Stimulated activated CD8-positive, alpha-beta memory T cell treated with anti-CD3 and anti-CD28 coated beads, Interleukin-4, amount 100 ng/mL, for 48 hours (primary cell): ENCODE data around the gene CDC42BPA.
"Not testable (repeated sequence)": the region's sequence is repeated elsewhere in the genome, so short reads cannot be mapped to it uniquely, and the experiment has no call there.

Experiments
- DNase-seq: peaks from one replicate; pipeline ENCODE4 v3.0.0-alpha.2; 2020

CDC42BPA gene

DNA sequence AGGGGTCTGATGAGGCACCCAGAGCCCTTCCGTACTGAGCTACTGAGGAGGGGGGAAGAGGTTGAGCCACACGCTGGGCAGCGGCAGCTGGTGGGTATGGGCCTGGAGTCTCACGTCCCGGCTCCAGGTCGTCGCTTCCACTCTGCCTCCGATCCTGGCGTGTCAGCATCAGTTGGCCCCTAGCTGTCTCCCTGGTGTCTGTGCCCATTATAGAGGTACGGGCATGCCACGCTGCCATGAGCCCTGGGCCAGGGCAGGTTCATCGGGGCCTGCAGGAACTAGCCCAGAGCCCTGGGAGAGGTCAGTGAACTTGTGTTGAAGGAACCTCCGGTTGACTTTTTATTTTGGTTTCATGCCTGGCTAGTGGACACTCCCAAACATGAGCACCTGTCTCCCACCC is 360.0 kb downstream of the CDC42BPA start:
- DNase-seq = no peak

DNA sequence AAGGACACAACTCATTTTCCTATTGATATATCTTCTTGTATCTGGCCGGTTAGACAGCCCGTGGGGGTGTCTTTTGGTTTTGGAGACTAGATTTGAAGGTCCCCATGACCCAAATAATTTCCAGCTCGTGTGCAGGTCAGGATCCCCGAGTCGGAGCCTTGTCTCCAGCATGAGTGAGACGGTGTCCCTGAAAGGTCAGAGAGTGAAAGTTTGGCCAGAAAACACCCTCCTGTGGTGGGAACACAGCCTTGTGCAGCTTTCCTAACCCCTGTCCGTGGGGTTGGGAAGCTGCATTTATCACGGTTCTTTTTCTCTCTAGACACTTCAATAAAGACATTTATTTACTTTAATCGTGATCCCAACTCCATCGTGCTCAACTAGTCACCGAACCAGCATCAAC is 360.6 kb downstream of the CDC42BPA start:
- DNase-seq = no peak

DNA sequence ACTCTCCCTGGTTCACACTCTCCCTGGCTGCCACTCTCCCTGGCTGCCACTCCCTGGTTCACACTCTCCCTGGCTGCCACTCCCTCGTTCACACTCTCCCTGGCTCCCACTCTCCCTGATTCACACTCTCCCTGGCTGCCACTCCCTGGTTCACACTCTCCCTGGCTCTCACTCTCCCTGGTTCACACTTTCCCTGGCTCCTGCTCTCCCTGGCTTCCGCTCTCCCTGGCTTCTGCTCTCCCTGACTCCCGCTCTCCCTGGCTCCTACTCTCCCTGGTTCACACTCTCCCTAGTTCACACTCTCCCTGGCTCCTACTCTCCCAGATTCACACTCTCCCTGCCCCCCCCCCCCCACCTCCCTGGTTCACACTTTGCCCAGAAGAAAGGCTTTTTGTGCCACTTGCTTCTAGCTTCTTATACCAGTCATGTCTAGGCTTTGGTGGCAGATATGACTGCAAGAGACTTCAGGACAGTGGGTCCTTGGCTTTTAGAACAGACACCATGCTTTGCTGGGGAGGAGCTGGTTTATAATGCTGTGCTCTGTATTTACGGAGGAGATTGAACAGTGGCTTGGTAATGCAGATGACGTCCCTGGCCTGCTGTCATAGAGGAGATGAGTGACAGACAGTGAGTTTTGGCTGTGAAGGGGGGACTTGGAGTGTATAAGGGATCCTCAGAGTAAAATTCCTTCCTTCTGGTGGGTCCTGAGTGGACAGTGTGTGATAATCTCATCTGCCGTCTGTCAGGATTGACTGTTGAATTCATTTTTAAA is 361.2 kb downstream of the CDC42BPA start:
- DNase-seq = no peak

DNA sequence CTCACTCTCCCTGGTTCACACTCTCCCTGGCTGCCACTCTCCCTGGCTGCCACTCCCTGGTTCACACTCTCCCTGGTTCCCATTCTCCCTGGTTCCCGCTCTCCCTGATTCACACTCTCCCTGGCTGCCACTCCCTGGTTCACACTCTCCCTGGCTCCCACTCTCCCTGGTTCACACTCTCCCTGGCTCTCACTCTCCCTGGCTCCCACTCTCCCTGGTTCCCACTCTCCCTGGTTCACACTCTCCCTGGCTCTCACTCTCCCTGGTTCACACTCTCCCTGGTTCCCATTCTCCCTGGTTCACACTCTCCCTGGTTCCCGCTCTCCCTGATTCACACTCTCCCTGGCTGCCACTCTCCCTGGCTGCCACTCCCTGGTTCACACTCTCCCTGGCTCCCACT is 362.4 kb downstream of the CDC42BPA start:
- DNase-seq = not testable (repeated sequence)

DNA sequence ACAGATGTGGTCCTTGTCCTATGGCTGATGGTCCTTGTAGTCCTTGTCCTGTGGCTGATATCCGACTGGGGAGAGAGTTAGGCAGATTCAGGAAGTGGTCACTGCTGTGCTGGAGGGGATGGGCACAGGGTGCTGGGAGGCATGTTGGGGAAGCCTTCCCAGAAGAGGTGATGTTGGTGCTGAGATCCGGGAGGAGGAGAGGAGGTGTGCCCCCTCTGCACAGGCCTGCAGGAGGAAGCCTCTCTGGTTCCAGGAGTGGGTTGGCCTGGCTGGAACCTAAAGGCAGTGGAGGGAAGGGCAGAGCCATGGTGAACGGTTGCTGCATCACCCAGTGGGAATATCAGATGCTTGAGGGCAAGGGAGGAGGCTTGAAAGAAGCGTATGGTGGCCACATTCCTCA is 363.5 kb downstream of the CDC42BPA start:
- DNase-seq = no peak

DNA sequence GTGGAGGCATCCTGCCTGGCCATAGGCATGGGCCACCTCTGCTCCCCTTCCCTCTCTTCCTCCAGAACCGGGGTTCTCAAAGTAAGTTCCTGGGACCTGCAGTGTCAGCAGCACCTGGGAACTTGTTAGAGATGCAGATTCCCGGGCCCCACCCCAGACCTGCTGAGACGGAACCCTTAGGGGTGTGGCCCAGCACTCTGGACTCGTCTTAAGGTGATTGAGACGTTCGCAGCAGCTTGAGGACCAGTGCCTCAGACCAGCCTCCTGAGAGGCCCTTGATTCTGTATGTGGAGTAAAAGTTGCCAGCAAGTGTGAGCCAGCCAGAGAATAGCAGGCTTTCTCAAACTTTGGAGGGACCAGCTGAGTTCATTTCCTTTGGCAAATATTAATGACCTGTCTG is 364.0 kb downstream of the CDC42BPA start:
- DNase-seq = no peak

DNA sequence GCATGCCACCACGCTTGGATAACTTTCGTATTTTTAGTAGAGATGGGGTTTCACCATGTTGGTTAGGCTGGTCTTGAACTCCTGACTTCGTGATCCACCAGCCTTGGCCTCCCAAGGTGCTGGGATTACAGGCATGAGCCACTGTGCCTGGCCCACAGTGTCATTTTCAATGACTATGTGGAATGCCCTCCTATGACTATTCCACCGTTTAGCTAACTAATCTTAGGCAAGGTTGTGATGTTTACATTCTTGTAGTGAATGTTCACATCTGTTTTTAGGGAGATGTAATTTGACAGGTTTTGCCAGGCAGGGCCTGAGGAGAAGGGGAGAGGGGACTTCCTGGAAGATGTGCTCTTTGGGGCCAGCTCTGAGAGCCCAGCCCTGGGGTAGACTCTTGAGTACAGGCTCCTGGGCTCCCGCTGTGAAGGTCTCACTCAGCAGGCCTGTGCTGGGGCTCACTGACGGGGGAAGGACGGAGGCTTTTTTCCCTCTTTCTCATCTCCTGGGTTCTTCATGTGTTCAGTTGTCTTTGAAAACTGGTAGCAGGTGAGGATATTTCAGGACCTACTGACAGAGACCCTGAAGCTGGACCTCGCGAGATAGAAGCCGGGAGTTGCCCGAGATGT is 365.0 kb downstream of the CDC42BPA start:
- DNase-seq = no peak

DNA sequence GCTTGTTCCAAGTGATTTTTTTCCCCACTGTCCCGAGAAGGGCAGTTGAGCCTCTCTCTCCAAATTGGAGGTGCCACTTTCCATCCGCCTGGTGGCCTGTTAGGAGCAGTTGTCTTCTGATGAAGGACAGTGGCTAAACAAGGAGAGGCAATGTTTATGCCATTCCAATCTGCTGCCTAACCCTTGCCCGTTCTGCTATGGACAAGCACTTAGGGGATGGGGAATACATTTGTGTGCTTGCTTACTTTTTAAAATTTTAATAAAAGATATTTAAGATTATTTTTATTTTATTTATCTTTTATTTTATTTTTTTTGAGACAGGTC is 366.2 kb downstream of the CDC42BPA start:
- no peak for DNase-seq

DNA sequence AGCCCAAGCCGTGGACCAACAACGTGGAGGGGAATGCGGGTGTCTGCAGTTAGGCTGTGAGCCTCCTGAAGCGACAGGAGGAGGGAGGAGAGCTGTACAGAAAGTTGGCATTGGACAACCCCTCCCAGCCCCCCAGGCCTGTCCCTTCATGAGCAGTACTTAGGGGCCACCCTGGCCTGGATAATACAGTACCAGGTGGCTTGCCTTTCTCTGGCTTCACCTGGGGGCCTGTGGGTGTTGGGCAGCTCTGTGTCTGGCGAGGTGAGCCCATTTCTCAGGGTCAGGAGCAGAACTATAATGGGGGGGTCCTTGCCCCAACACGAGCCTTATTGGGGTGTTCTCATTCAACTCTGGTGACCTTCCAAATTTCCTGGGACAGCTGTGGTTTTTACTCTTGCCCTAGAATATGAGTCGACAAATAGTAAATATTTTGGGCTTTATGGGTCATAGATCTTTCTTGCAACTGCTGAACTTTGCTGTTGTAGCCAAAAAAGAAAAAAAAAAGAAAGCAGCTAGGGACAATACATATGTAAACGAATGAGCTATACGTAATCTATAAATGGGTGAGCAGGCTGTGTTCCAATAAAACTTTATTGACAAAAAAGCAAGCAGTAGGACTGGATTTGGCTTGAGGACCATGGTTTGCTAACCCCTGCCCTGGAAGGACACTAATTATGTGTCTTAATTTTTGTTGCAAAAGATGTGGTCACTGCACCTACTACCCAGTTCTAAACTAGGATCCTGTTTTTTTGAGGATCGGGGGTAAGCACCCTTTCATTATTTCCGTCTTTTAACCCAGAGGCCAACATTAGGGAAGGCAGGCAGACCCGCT is 366.8 kb downstream of the CDC42BPA start:
- no peak for DNase-seq

DNA sequence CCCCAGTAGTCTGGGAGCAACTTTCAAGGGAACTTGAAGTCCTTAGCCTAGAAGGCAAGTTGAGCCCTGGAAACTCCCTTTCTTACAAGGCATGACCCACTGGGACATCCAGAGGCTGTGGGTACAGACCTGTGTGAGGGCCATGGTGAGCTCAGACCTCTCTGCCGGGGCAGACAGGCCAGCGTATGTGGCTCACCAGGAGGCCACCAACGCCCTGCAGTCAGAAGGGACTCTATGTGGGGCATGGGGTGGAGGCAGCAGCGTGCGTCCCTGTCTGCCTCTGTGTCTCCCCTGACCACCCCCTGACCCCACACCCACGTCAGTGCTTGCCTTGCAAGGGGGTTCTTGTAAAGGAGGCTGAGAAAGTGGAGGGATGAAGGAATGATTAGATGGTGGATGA is 367.4 kb downstream of the CDC42BPA start:
- no peak for DNase-seq

DNA sequence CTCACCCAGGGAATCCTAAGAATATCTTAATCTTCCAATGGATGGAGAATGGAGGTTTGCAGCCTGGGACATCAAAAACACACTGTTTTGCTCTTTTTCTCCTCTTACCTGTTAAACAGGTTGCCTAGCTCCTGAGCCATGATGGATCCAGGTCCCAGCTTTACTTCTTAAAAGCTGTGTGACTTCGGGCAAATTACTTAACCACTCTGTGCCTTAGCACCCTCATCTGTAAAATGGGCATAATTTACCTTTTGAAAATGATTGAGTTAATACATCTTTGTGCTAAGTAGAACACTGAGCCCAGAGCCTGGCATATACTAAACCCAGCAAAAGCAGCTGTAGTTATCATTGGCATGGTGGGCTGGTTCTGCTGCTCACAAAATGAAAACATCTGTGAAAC is 368.0 kb downstream of the CDC42BPA start:
- no peak for DNase-seq

DNA sequence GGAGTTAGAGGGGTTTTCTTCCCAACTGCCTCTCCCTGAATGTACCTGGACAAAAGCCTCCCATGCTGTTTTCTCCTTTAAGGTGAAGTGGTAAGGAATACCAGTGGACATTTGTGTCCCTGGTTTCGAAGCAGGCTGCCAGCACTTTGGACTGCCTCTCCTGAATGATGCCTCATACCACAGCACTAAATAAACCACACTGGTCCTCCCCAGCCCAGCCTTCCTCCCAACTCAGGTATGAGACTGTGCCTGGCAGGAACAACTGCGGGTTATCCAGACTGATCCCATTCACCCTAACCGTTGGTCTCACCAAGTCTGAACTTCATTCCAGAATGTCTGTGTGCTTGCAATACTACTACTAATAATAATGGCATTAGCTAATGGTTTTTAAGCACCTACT is 368.9 kb downstream of the CDC42BPA start:
- DNase-seq = no peak

DNA sequence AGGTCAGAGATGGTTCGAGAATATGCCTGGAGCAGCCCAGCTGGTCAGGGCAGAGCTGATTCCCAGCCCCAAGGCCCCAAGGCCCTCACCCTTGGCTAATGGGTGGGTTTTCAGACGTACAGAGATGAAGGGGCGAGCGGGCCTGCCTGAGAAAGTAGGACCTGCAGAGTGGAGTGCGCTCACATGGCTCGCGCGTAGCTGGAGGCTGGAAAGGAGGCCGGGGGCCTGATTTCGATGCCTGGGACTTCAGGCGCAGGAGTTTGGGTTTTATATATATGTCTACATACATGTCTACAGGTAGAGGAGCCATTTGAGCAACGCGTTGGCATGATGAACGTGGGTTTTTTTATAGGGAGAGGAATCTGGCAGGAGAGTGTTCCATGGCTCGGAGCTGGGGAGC is 369.3 kb downstream of the CDC42BPA start:
- DNase-seq = no peak

DNA sequence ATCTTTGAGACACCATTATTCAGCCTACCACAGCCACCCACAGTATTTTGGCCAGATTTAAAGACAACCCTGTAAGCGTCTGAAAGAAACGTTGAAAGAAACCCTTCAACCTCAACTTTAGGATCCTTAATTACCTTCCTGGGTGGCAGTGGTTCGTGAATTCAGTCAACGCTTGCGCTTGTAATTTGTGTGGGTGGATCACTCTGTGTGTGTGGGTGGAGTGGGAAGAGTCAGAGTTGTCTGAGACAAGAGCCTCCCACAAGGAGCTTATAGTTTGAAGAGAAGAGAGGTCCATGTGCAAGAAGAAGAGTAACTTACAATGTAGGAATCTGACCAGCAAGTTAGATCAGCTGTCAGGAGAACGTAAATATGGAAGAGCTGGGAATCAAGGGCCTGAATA is 369.8 kb downstream of the CDC42BPA start:
- no peak for DNase-seq

DNA sequence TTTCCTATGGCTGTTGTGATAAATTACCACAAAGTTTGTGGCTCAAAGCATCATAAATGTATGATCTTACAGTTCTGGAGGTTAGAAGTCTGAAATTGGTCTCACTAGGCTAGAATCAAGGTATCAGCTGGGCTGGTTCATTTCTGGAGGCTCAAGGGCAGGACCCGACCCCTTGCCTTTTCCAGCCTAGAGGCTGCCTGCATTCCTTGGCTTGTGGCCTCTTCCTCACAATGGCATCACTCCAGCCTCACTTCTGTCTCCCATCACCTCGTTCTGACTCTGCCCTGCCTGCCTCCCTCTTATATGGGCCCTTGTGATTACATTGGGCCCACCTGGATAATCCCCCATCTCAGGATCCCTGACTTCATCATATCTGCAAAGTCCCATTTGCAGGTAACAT is 370.2 kb downstream of the CDC42BPA start:
- DNase-seq = no peak

DNA sequence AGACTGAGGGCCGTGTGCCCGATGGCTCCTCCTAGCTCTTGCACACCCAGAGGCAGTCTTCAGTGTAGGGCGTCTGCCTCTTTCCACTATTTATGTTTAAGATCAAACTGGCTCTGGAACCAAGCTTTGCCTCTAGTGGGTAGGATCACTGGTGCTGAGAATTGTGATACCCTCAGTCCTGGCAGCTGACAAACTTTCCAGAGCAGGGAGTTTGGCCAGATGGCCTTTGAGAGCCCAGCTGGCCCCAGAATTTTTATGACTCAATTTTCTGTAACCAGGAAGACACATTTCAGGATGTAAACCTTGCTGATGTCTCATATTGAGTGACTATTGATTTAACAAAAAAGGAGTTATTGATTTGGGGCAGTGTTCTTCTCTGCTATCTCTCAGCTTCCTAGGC is 371.5 kb downstream of the CDC42BPA start:
- DNase-seq = no peak

DNA sequence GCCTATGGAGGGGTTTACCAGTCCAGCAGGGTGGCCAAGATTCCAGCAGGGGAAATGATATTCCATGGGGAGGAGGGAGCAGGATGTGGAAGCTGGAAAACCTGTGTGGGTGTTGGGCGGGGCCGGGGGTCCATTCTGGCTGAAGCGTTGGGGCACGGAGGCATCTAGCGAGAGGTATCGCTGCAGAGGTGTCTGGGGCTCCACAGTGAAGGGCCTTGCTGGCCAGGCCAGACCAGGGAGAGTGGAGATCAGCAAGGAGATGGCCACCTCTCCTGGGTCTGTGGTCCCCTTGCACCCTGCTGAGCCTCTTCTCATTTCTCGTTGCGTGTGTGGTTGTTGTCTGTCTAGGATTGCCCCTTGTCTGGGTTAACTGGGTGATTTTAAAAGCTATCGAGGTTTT is 372.0 kb downstream of the CDC42BPA start:
- DNase-seq = no peak

DNA sequence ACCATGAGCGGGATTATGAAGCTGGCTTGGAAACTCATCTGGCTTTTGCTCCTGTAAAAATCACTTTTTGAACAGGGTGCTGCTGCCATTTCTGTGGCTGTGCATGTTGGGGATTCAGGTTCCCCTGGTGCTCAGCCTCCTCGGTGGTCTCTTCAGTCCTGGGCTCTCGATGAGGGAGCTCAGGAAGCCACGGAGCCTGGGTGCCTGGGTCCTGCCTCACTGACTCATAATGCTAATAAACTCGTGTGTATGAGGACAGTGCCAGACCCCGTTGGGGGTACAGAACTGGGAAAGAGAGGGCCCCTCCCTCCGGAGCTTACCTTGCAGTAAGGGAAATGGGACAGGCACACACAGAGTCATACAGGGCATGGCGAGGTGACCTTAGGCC is 372.4 kb downstream of the CDC42BPA start:
- no peak for DNase-seq

DNA sequence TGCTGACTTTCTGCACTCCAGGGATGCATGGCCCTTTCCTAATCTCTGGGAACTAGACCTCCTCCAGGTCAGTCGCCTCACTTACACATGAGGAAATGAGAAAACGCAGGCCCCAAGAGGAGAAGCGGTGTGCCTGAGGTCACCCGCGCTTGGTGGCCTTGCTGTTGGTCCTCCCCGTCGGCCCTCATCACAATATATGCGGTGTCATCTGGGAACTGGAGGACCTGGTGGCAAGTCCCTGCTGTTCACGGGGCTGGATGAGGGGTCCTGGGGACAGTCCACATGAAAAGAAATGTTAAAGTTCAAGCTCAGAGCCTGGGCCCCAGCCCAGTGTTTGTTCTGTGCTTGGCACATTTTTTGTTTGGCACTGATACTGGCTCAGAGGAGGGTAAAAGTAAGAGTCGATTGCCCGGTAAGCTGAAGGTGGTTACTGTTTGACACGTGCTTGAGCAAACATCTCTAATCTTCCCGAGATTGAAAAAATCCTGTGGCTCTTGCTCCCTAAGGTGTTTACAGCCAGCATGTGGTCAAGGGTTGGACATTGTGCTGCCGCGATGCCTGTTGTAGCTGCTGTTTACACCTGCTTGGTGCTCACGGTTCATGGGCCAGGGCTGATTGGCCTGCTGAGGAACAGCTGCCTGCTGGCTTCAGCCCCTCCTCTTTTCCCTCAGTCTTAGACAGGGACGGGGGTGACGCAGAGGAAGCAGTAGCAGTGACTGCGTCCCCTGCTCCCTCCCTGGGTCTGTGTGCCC is 373.0 kb downstream of the CDC42BPA start:
- DNase-seq = no peak

DNA sequence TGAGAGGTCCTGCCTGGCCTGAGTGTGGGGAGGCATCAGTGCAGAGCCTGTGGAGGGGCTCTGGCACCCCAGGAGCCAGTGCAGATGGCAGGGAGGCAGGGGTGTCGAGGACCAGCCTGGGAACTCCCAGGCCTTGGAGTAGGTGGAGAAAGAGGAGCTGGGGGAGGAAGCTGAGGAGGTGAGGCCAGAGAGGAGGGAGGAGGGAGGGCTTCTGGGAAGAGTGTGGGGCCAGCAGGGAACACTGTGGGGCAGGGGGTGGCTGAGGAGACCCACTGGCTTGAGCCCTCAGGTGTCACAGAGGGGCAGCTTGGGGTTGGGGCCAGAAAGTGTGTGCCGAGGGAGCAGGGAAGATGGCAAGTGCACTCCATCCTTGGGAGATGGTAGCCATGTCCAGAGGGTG is 374.4 kb downstream of the CDC42BPA start:
- no peak for DNase-seq

DNA sequence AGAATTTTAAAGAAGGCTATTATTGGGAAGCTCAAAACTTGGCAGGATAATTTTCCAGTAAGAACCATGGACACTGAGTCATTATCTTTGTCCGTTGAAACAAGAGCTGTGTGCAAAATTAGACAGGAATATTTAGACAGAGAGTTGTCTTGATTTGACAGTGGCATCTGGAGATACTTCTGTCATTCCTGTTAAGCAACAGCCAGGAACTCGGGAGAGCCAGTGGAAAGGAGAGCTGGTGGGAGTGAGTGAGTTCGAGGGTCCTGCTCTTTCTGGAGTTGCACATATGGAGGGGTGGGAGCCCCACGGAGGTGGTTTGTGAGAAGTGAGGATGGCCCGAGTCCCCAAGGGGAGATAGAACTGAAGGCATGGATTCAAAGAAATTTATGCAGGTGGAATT is 375.1 kb downstream of the CDC42BPA start:
- no peak for DNase-seq

DNA sequence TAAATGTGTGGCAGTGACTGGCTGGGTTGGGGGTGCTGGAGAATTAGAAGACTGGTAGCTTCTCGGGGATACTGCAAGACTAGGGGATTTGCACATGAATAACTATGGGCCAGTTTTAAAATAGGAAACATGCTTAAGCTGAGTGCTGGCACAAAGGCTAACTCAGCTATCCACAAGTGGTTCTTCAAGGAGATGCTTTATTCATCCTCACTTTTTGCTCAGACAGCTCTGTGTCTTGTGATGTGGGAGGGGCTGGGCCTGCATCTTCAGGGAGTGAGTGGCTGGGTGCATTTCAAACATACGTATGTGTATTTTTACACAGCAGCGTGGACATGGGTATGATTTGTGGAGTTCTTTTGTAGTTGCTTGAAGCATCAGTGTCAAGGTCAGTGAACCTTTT is 375.9 kb downstream of the CDC42BPA start:
- no peak for DNase-seq

DNA sequence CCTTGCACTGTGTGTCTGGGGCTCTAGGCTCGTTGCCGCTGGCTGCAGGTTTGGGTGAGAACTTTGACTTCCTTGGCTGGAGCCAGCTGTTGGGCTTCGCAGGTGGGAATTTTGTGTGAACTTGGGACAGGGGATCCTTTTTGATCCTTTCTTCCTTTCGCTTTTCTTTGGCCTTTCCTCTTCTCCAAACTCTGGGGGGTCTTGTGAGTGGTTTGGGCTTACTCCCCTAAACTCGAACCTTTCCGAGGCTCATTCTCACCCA is 377.6 kb downstream of the CDC42BPA start:
- DNase-seq = no peak
